ENCODE measurements around the gene NR5A1. TPM values are rescaled to one million over a fixed set of nuclear protein-coding genes. Genes with fewer than 3 reads are reported as not detected.
A peak's percentile ranks its signal among the peaks of the same experiment; 100 is the strongest.

The NR5A1 gene
- total RNA-seq, 1 donor from 2014 or later: 0.96 TPM

DNA sequence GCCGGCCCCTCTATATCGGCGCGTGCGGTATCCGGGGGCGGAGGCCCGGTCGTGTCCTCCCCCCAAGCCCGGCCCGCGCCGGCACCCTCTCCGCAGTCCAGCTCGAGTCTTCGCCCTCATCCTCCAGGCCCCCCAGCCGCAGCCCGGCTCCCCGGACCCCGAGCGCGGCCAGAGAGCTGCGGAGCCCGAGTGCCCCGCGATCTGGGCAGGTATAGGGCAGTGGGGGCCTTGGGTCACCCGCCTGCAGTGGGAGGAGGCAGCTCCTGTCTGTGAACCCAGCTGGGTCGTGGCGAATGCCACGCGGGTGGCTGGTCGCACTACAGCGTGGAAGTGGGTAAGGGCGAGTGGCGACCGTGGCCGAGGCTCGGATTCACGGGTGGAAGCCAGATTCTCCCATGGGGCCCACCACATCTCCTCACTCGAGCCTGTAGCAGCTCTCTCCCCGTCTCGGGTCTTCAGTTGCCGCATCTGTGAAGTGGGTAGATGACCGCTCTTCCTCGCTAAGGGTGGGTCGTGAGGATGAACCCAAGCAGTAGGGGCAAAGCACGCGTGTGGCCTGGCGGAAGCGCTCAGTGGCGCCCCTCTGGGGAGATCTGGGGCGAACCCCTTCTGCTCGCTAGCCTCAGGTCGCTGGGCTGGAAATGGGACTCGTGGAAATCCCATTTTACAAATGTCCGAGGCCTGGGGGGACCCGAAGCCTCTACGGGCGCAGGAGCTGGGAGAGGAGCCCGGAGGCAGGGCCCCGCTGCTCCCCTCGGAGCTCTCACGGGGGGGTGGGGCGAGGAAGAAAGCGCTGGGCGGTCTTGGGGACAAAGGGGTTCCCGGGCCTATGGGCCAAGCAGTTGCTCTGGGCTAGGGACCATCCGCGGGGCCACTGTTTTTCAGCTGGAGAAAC lies 1.9 kb downstream of the NR5A1 start:
- peaks cover 13% of the 10 kb centered on the region for H3K27me3 ChIP-seq
- no peak for DNase-seq (ENCODE audit: low spot score in 2 of 2)
- H3K27ac ChIP-seq: no peak overlapping the region
- H3K4me3 ChIP-seq: peak overlapping the region; percentile 19 to 42
- no peaks in the 10 kb centered on the region for H3K36me3 ChIP-seq
- TF ChIP-seq, protein P1, sequence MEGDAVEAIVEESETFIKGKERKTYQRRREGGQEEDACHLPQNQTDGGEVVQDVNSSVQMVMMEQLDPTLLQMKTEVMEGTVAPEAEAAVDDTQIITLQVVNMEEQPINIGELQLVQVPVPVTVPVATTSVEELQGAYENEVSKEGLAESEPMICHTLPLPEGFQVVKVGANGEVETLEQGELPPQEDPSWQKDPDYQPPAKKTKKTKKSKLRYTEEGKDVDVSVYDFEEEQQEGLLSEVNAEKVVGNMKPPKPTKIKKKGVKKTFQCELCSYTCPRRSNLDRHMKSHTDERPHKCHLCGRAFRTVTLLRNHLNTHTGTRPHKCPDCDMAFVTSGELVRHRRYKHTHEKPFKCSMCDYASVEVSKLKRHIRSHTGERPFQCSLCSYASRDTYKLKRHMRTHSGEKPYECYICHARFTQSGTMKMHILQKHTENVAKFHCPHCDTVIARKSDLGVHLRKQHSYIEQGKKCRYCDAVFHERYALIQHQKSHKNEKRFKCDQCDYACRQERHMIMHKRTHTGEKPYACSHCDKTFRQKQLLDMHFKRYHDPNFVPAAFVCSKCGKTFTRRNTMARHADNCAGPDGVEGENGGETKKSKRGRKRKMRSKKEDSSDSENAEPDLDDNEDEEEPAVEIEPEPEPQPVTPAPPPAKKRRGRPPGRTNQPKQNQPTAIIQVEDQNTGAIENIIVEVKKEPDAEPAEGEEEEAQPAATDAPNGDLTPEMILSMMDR (IDR thresholded peaks at IDR 0.05): no peak
- intact Hi-C loops (cut with DNase I): loop anchor here (10.0 kb wide), 1 partner anchor 310 kb away; no protein-coding TSS in a partner anchor
- peaks cover 0 to 6% of the 10 kb centered on the region in 2 donors for H3K4me1 ChIP-seq
- H3K9me3 ChIP-seq: no peaks in the 10 kb centered on the region

DNA sequence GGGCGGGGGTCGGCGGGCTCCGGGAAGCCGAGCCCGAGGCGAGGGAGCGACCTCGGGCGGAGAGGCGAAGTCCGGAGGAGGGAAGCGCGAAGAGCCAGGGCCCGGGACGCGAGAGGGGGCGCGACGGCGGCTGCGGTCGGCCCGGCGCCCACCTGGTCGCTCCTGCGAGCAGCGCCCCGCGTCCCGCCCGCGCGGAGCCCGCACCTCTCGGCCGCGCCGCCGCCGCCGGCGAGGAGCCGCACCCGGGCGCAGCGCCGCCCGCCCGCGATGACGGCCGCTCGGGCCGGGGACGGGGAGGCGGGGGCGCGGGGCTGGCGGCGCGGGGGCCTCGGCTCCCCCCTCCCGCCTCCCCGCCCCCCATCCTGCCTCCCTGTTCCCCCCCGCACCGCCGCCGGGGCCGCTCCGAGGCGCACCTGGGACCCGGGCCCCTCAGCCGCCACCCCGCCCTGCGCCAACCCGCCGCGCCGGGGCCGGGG lies 2.6 kb downstream of the NR5A1 start:
- no peak overlapping the region for H3K27ac ChIP-seq
- TF ChIP-seq, protein P1 (IDR thresholded peaks at IDR 0.05): no peak
- intact Hi-C loops (cut with DNase I): loop anchor here (10.0 kb wide), 1 partner anchor 310 kb away; no protein-coding TSS in a partner anchor

DNA sequence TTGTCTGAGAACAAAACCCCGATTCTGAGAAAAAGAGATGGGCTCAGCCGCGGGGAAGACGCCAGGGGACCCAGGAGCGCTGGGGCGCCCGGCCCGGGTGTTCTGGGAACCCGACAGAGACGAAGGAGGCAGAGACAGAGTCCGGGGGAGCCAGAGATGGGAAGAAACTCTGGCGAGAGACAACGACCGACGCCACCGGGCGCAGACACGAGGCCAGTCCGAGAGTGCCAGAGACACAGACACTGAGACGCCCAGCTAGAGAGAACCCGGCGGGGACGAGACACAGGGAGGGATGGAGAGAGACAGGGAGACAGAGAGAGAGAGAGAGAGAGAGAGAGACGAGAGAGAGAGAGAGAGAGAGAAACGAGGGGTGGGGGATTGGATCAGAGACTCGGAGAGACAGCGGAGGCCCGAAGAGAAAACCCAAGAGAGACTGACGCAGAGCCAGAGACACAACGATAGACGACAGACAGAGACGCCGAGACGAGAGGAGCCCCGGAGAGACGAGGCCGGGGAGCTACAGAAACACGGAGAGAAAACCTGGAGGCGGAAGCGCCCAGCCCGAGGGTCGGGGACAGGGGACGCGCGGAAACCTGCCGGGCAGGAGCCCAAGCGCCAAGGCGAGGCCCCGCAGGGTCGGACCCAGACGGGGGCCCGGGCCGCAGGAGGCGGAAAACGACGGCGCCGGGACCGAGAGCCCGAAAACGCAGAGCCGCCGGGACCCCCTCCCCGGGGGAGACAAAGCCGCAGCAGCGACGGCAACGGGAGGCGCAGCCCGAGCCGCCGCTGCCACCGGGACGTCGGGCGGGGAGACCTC lies 3.3 kb downstream of the NR5A1 start:
- H3K4me3 ChIP-seq: peak overlapping the region; percentile 18 to 45
- H3K9me3 ChIP-seq: no peaks in the 10 kb centered on the region
- no peak overlapping the region for H3K27ac ChIP-seq
- peaks cover 13% of the 10 kb centered on the region for H3K27me3 ChIP-seq
- no peak for DNase-seq (ENCODE audit: low spot score in 2 of 2)
- peaks cover 0 to 6% of the 10 kb centered on the region in 2 donors for H3K4me1 ChIP-seq
- TF ChIP-seq, protein P1 (IDR thresholded peaks at IDR 0.05): no peak
- H3K36me3 ChIP-seq: no peaks in the 10 kb centered on the region
- intact Hi-C loops (cut with DNase I): loop anchor here (10.0 kb wide), 1 partner anchor 311 kb away; no protein-coding TSS in a partner anchor

More for the DNA sequence above, 2.6 kb downstream of the NR5A1 start:
- DNase-seq (ENCODE audit: low spot score in 2 of 2): no peak
- peaks cover 13% of the 10 kb centered on the region for H3K27me3 ChIP-seq
- H3K9me3 ChIP-seq: no peaks in the 10 kb centered on the region
- peaks cover 0 to 6% of the 10 kb centered on the region in 2 donors for H3K4me1 ChIP-seq
- no peaks in the 10 kb centered on the region for H3K36me3 ChIP-seq
- peak overlapping the region; percentile 19 to 45 for H3K4me3 ChIP-seq

DNA sequence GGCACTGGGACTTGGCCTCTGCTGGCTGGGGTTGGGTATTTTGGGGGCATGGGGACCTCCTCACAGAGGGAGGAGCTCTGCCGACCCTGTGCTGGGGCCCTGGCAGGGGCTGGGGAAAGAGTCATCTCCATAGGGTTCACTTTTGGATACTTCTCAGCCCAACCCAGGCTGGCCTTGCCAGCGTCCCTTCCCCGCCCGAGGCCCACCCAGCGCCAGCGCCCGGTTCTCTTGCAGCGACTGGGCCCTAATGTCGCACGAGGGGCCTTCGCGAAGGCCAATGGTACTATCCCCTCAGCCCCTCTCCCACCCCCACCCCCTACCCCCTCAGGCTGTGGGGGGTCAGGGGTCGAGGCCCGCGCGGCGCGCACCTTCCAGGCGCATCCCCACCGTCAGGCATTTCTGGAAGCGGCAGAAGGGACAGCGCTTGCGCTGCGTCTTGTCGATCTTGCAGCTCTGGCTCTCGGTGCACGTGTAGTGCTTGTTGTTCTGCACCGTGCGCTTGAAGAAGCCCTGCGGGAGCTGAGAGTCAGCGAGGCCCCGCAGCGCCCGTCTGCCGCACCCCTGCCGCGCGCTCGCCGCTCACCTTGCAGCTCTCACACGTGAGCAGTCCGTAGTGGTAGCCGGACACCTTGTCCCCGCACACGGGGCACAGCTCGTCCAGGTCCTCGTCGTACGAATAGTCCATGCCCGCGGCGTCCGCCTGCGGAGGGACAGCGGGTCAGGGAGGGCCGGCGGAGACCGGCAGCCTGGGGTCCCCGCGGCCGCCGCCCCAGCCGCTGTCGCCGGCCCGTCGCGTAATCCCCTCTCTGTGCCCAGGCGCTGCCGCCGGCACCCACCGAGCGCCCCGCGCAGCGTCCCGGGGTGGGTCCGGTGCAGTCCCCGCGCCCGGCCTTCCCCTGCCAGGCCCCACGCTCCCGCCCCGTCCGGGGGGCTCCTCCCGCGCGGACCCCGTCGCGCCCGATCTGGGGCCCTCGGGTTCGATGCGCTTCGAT lies 4.2 kb downstream of the NR5A1 start:
- TF ChIP-seq, protein P1 (IDR thresholded peaks at IDR 0.05): no peak
- H3K27me3 ChIP-seq: peaks cover 13% of the 10 kb centered on the region

More for the DNA sequence above, 4.2 kb downstream of the NR5A1 start:
- Histone ChIP-seq H3K9me3 (no peaks in the 10 kb centered on the region), H3K4me1 (peaks cover 0 to 6% of the 10 kb centered on the region in 2 donors), H3K36me3 (no peaks in the 10 kb centered on the region), H3K4me3 (no peak overlapping the region), H3K27ac (no peak overlapping the region)
- DNase-seq (ENCODE audit: low spot score in 2 of 2): no peak
- intact Hi-C loops (cut with DNase I): loop anchor here (10.0 kb wide), 1 partner anchor 312 kb away; no protein-coding TSS in a partner anchor
